Body of pancreas (tissue), 4 donors: Measurements from ENCODE around the gene LCOR.

Experiments used
- POLR2A ChIP-seq, 3 donors: fragments of 450-650 bp; IDR thresholded peaks; one replicate each; pipeline ENCODE4 v1.6.1; 2016; ENCODE audit warnings: antibody characterized with exemption in 3 of 3, mild to moderate bottlenecking in 2 of 3
- TF ChIP-seq, protein P1 (sequence below), 7 experiments: fragments of 450-650 bp in 4 of 7; fragments of 200-600 bp in 3 of 7; sonication (generic) in 3 of 7; IDR thresholded peaks; one replicate each; pipeline ENCODE4 v1.5.1; 2016 to 2019; ENCODE audit warnings: antibody characterized with exemption in 7 of 7

DNA sequence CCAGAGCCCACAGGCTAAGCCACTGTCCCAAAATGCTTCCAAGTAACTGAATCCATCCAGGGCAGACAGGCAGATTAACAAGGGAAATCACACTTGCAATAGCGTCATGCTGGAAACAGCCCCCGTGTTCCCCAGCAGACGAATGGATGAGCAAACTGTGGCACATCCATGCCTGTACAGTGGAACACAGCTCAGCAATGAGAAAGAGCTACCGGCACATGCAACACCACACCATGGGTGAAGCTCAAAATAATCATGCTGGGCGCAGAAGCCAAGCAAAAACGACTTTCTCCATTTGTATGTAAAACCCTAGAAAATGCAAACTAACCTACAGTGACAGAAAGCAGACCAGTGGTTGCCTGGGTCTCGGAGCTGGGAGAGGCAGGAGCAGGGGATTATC lies 200.5 kb downstream of the LCOR start:
- TF ChIP-seq POLR2A (IDR thresholded peaks at IDR 0.05), result no peak
- TF ChIP-seq, protein P1, sequence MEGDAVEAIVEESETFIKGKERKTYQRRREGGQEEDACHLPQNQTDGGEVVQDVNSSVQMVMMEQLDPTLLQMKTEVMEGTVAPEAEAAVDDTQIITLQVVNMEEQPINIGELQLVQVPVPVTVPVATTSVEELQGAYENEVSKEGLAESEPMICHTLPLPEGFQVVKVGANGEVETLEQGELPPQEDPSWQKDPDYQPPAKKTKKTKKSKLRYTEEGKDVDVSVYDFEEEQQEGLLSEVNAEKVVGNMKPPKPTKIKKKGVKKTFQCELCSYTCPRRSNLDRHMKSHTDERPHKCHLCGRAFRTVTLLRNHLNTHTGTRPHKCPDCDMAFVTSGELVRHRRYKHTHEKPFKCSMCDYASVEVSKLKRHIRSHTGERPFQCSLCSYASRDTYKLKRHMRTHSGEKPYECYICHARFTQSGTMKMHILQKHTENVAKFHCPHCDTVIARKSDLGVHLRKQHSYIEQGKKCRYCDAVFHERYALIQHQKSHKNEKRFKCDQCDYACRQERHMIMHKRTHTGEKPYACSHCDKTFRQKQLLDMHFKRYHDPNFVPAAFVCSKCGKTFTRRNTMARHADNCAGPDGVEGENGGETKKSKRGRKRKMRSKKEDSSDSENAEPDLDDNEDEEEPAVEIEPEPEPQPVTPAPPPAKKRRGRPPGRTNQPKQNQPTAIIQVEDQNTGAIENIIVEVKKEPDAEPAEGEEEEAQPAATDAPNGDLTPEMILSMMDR (IDR thresholded peaks at IDR 0.05), result no peak
